ENCODE data around the gene JAKMIP2. TPM values are rescaled to one million over a fixed set of nuclear protein-coding genes. Genes with fewer than 3 reads are reported as not detected.

Gene JAKMIP2
- total RNA-seq, 4 donors from 2014 or later: 0.09 to 2.9 (median 0.18) TPM; not detected in 1

DNA sequence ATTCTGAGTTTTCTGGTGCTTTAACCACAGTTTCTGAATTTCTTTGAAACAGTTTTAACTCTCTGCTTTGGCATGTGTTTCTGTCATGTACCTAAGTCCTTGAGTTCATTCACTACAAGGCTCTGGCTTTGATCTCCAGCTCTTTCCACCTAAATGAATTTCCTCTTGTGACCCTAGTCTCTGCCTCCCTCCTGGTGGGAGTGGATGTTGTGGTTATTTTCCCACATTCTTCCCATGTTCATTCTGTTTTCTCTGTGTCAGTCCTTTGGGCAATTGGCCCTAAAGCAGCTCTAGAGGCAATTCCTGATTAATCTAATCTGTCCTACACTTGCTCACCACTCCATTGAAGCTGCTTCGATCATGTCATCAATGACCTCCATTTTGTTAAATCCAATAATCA lies 244.3 kb downstream of the JAKMIP2 start:
- peaks cover 0 to 7% (median 0%) of the 10 kb centered on the region in 3 donors for H3K4me1 ChIP-seq

More for the DNA sequence above, 244.3 kb downstream of the JAKMIP2 start:
- TF ChIP-seq, protein P1, sequence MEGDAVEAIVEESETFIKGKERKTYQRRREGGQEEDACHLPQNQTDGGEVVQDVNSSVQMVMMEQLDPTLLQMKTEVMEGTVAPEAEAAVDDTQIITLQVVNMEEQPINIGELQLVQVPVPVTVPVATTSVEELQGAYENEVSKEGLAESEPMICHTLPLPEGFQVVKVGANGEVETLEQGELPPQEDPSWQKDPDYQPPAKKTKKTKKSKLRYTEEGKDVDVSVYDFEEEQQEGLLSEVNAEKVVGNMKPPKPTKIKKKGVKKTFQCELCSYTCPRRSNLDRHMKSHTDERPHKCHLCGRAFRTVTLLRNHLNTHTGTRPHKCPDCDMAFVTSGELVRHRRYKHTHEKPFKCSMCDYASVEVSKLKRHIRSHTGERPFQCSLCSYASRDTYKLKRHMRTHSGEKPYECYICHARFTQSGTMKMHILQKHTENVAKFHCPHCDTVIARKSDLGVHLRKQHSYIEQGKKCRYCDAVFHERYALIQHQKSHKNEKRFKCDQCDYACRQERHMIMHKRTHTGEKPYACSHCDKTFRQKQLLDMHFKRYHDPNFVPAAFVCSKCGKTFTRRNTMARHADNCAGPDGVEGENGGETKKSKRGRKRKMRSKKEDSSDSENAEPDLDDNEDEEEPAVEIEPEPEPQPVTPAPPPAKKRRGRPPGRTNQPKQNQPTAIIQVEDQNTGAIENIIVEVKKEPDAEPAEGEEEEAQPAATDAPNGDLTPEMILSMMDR (IDR thresholded peaks at IDR 0.05): no peak
- TF ChIP-seq POLR2A (IDR thresholded peaks at IDR 0.05): no peak
- H3K36me3 ChIP-seq: no peaks in the 10 kb centered on the region
- intact Hi-C loops (cut with DNase I): no loop called here
- 84 to 94% methylated on average over 1 of the region's 1 CpG for WGBS, 2 donors
- H3K27me3 ChIP-seq: no peaks in the 10 kb centered on the region
- no peak overlapping the region for H3K27ac ChIP-seq
- DNase-seq: no peak
- H3K4me3 ChIP-seq: no peak overlapping the region
- no peaks in the 10 kb centered on the region for H3K9me3 ChIP-seq

Other genes with a start within 250 kb of the JAKMIP2 start
- gene SPINK1, start 48.9 kb upstream of the JAKMIP2 start, total RNA-seq: not detected
- gene SCGB3A2, start 96.0 kb upstream of the JAKMIP2 start, total RNA-seq: not detected
- not detected for gene C5orf46, start 123.8 kb upstream of the JAKMIP2 start, total RNA-seq